Erythroblast (primary cell): ENCODE results near the gene ZRANB1.

ENCODE experiments used
- GATA1 ChIP-seq: IDR thresholded peaks from 2 replicates; pipeline ENCODE4 v1.6.1; 2011; ENCODE audit warnings: low read depth, mild to moderate bottlenecking, control low read depth, low read length, moderate library complexity
- POLR2A ChIP-seq: IDR thresholded peaks from 2 replicates; pipeline ENCODE4 v1.6.1; 2011; ENCODE audit warnings: mild to moderate bottlenecking, low read length

DNA sequence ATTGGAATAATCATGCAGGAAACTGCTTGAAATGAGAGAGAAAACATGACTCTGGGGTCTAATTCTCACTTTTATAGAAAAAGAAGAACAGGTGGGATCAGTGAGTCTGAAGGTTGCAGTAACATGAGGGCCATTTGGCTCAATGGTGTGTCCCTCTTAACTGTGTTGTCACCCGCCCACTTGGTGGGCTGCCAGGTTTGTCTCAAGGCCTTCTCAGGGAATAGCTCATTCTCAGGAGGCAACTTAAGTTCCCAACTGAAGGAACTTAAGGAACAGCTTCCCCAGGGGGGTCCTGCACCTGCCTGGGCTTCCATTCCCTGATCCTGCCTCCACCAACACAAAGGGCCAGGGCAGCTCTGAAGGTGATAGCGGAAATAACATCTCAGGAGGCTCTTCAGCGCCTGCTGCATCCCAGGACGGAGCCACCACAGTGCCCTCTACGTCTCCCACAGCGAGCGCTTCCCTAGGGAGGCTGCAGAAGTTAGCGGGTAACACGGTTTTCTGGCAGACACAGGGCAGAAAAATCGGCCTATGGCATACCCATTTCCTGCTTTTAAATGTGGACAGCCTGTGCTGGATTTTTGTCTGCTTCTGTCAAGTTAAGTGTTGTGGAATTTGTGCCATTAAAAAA lies 88.8 kb downstream of the ZRANB1 start:
- no peak for TF ChIP-seq POLR2A
- TF ChIP-seq GATA1, result no peak
